Measurements from ENCODE around the gene FKBP9.

- TF ChIP-seq CTCF (IDR thresholded peaks at IDR 0.05) = no peak
- no peak for TF ChIP-seq POLR2A (IDR thresholded peaks at IDR 0.05)
These were observed 97.2 kb downstream of the FKBP9 start for GRCh38 chr7:33054261-33054964.
